Fibroblast of the conjunctiva (primary cell): ENCODE results near the gene TICAM2.

Source experiments
- DNase-seq: peaks from one replicate; pipeline ENCODE4 v3.0.0-alpha.2; 2010; ENCODE audit warnings: low read depth

Gene TICAM2

DNA sequence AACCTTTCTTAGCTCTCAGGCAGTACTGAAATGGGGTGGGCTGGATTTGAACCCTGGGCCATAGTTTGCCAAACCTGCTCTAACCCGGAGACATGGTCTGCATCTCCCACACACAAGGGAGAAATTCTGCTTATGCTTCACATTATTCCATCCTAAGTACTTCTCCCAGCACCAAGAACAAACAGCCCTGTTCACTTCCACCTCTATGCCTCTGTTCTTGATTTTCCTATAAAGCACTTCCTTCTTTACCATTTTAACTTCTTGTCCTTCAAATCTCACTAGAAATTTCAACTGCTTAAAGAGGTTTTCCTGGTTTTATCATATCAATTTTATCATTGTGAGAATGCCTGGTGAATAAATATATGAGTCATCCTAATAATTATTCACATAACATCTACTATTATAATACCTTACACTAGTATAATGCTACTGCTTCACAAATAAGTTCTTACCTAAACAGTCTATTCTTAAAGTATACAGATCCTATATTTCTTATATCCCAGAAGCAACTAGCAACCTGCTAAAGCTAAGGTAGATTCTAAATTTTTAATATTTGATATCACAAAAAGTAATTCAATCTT lies 70.4 kb downstream of the TICAM2 start:
- DNase-seq = no peak

DNA sequence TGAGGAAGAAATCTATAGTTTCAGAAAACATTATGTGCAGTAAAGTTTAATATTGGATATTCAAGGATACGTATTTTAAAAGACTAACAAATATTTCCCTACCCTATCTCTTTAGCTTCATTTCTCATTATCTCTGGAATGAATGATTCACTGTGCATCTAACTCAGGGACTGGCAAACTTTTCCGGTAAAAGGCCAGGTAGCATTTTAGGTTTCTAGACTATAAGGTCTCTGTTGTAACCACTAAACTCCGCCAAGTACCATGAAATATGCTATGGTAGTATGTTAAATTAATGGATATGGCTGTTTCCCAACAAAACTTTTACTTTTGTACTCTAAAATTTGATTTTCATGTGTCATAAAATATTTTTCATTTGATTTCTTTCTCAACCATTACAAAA lies 70.9 kb downstream of the TICAM2 start:
- no peak for DNase-seq

DNA sequence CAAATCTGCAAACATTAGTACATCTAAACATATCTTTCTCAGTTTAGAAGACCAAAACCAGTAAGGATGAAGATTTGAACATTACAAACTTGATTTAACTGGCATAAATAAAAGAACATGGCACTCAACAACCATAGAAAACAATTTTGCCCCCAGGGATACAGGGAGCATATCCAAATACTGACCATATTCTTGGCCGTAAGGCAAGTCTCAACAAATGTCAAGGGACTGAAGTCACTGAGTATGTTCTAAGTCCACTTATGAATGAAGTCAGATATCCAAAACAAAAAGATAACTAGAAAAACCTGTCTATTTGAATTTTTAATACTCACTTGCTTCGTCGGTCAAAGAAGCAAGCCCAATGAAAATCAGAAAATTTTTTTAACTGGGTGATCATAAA lies 71.9 kb downstream of the TICAM2 start:
- DNase-seq = peak; percentile 71
